GM21619 (cell line): Measurements from ENCODE around the gene RAPGEF2.

ENCODE experiments used
- ATAC-seq: cut with Tn5 transposase; IDR thresholded peaks from one replicate; pipeline ENCODE4 v1.9.1; 2021; ENCODE audit not compliant: unreplicated experiment

RAPGEF2 gene

DNA sequence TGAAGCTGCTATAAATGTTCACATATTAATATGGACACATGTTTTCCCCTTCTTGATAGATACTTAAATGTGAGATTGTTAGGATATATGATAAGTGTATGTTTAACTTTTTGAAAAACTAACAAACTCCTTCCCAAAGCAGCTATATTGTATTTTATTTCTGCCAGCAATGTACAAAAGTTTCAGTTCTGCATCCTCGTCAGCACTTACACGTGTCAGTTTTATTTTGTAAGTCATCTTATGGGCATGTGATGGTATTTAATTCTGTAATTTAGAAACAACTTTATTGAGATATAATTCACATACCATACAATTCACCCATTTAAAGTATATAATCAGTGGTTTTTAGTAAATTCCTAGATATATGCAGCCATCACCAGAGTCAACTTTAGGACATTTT is 31.6 kb downstream of the RAPGEF2 start:
- ATAC-seq = no peak

DNA sequence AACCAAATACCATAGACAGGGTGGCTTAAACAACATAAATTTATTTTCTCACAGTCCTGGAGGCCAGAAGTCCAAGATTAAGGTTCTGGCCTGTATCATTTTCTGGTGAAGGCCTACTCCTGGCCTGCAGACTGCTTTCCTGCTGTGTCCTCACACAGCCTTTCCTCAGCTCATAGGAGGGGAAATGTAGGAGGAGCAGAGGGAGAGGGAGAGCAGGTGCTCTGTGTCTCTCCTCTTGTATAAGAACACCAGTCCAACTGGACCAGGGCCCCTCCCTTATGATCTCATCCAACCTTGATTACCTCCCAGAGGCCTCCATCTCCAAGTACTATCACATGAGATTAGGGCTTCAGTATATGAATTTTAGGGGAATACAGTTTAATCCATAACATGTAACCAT is 34.3 kb downstream of the RAPGEF2 start:
- ATAC-seq = no peak

DNA sequence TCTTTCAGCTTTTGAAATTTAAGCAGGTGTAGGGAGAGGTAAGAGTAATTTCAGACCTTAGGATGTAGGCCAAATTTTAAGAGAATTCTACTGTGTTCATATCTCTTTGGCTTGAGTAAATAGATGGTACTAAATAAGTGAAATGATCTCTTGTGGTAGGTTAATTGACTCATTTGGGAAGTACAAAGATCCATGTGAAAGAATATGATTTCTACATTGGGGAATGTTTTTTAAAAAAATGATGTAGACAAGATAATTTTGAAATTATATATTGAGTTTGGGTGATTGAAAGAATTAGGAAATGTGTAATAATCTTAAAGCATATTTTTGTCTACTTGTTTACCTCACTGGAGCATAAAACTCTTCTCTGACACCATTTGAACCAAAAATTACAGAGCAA is 35.6 kb downstream of the RAPGEF2 start:
- no peak for ATAC-seq

DNA sequence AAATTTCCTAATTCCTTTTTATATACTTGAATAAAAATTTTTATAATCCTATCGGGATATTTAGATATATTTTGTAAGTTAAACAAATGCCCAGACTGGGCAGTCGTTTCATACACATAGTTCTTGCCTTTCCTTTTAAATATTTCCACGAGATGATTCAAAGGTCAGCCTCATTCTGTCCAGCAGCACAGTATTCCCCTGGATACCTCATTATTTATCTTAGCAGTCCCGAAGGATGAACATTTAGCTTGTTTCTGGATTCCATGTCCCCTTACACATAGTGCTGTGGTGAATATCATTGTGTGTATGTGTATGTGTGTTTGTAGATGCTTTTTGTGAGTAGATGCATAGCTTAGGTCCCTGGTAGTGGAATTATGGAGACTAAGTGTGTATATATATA is 38.3 kb downstream of the RAPGEF2 start:
- no peak for ATAC-seq

DNA sequence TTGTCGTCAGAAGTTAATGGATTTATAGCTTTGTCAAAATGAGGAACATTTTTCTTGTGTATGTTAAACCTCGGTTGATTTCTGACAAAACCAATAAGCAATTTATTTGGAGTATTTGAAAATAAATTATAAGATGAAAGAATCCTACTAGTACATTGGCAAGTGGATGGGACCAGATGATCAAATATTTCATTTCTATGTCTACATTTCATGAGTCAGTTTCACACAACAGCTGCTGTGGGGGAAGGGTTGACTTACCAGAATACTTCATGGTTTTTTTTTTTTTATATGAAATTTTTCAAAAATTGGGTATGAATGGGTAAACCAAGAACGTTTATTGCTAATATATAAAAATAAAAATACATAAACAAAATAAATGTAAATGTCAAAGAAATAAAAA is 39.4 kb downstream of the RAPGEF2 start:
- ATAC-seq = no peak

DNA sequence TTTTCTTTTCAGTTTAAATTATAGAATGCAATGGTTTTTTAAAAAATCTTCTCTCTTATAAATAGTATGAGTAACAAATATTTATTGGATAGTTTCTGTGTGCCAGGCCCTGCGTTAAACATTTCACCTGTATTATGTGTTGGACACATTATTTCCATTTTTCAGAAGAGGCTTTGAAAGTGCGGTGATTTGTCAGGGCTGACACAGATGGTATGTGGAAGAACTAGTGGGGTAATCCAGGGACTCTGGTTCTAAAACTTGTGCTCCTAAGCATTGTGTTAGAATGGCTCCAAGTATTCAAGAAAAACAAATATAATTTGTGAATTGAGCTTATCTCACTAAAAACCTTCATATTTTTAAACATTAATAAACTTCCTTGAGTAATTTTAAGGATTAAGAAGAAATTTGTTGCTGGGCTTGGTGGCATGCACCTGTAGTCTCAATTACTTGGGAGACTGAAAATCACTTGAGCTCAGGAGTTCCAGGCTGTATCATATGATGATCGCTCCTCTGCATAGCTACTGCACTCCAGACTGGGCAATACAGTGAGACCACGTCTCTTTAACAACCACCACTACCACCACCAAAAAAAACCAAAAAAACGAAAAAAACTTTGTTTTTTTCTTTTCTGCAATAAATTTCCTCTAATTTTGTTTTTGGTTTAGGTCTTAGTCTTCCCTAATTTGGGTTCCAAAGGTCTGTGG is 40.0 kb downstream of the RAPGEF2 start:
- ATAC-seq = no peak

DNA sequence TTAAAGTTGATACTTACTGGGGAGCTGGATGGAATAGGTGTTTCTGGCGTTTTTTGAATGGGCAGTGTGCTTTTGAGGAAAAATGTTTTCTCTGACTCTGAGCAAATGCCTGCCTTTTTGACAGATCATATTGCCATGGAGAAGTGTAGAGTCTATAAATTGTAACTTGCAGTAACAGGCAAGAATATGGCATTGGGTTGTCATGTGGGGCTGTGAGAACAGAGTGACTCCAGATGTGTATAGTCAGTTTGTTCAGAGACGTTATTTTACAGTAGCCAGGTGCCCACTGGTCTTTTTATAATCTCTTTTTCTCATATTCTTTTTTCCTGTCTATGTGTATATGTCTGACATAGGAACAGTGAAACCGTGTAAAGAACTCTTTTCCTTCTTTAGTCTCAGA is 40.8 kb downstream of the RAPGEF2 start:
- ATAC-seq = no peak

DNA sequence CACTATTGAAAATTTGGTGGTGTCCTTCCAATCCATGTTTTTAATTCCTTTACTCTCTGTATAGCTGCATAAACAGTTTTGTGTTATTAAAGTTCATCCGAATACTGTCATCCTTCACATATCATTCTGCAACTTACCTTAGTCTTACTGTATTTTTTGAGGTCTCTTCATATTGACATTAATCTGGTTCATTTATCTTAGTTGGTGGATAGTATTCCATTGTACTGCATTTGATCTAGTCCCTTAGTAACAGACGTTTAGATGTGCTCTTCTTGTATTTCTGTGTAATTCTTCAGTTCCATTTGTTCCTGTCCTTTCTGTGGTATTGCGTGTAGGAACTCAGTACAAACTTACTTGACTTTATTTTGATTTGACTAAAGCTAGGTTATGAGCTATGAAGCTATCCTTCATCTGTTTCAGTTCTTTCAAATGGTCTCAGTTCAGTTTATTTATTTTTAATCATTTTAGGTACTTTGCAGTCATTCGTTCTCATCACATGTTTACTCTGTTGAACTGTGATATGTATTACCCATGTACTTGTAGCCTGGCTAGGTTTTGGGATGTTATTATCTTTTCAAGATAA is 41.3 kb downstream of the RAPGEF2 start:
- no peak for ATAC-seq

DNA sequence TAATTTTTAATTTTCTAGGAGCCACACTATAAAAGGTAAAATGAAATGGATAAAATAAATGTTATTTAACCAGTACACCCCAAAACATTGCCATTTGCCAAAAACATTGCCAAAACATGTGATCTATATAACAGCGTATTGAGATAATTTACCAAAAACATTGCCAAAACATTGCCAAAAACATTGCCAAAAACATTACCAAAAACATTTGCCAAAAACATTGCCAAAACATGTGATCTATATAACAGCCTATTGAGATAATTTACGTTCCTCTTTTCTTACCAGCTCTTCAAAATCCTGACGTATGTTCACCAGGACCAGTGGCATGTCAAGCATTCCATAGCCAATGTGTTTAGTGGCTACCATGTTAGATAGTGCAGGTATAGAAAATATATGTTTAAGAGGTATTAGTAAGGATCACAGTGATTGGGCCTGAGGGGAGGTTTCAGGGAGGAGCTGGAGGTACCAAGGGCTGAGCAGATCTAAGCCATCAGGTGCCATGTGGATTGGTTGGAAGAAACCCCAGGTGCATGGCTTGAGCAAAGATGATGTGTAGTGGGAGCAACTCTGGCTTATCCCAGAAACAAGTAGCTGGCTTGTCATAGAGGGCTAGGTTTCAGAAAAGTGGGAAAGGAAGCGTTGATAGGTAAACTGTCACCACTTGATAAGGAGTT is 42.6 kb downstream of the RAPGEF2 start:
- ATAC-seq = no peak

DNA sequence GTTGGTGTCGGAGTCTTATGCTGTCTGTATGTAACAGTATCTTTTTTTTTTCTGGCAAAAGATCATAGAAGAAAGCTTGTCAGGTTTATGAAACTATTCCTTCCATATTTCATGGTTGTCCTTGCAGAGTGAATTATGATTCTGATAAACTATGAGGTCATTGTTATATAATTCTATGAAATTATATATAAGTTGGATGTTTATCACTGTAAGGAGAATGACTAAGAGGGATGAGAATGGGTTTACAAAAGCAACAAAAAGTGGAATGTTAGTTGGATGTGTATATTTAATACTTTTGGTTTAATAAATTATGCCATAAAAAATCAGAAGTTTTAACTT is 43.1 kb downstream of the RAPGEF2 start:
- ATAC-seq = no peak

DNA sequence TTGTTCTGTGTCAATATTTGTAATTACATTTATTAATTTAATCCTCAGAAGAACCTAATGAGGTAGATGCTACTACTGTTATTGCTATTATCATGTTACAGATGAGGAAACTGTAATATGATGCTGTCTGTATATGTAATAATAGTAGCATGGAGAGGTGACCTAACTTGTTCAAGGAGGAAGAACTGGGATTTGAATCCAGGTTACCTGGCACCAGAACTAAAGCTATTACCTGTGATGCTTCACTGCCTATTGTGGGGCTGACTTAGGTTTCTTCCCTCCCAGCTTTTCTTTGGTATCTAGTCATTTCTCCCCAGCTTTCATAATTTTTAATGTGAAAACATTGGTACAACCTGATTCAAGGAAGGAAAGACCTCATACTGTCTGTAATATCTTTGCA is 43.6 kb downstream of the RAPGEF2 start:
- ATAC-seq = no peak

DNA sequence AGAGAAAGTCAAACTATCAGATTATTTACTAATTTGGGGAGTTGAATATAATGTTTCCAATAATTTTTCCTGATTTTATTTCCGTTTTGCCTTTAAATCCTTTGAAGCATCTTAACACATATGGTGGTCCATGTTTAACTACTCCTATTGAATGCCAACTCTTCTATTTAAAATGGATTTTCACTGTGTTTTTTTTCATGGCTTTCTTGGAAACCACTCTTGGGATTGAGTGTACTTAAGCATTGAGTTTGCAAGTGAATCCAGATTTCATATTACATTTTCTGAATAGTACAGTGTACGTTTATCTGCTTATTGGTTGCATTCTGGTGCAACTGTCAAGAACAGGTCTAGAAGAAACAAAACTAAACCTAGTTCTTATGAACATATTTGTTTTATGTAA is 45.6 kb downstream of the RAPGEF2 start:
- no peak for ATAC-seq

DNA sequence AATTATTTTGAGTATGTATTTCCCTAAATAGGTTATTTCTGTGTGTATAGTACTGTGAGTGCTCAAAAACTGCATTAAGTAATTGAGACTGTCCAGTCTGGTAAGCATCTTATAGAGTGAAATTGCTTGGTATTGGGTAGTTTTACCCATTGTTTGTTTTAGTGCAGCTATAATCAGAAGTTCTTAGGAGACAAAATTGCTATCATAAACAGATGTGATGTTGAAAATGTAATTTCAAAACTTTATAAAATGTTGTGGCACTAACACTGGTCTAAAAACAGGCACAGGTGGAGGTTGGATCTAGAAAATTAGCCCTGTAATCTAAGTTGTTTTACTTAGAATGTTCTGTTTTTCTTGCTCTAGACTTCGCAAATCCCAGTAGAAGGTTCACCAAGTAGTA is 46.8 kb downstream of the RAPGEF2 start:
- ATAC-seq = no peak

DNA sequence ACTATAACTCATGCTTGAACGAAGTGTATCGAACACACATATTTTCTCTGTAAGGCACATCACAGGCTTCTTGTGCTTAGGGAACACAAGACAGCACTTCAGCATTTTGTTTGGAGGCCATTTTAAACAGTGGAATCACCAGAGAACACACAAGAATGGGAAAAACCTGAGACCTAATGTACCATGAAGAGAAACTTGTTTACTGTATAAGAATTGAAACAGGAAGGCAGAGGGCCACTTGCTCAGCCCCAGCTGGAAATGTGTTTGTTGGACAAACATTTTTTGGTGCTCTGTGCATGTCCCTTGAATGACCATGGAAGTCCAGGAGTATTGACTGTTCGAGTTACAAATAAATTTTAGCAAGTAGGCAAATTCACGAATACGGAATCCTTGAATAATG is 47.5 kb downstream of the RAPGEF2 start:
- ATAC-seq = no peak

DNA sequence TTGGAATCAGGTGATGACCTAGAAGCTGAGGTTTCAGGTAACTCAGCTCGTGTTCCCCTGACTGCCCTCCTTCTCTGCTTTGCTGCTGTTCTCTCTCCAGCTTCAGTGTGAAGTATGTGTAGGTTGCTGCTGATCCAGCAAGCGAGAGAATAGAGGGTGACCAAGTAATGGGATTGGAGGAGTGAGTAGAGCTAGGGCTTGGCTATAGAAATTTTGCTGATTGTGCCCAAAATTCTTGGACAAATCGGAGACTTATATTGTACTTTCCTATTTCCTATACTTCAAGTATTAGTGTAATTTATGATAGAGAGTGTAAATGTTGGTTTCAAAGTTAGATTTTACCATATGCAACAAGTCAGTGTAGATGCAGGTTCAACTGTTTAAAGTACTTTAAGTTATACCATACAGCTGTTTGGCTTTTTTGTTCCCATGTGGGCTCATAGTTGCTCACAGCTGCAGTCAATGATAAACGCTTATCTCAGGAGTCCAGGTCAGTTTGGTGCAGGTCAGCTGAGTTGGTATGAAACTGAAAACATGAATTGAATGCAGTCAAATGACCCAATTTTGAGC is 48.0 kb downstream of the RAPGEF2 start:
- ATAC-seq = peak; percentile 59

DNA sequence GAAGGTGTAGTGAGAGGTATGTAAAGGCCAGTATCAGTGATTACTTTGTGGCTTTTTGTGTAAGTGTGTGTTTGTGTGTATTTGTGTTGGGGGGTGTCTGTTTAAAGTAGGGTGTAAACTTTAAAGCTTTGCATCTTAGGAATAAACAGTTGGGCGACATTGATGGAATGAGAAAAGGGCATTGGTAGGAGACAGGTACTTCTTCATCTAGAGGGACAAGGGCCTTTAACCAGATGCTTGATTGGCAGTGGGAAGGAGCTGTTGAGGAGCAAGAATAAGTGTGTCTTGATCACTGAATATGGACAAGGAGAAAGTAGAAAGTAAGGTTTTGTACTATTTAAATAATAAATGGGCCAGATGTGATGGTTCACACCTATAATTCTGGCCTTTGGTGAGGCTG is 48.8 kb downstream of the RAPGEF2 start:
- ATAC-seq = no peak

DNA sequence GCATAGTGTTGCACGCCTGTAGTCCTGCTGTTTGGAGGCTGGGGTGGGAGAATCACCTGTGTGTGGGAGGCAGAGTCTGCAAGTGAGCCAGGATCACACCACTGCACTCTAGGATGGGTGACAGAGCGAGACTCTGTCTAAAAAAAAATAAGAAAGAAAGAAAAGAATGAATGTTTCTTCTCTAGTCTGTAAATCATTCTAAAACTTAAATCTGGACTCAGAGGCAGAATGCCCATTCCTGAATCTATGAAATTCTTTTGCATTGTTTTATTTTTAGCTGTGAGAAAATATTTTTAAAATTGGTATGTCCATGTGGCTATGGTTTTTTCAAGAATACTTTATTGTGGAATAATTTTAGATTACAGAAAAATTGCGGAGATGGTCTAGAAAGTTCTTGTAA is 49.3 kb downstream of the RAPGEF2 start:
- no peak for ATAC-seq

DNA sequence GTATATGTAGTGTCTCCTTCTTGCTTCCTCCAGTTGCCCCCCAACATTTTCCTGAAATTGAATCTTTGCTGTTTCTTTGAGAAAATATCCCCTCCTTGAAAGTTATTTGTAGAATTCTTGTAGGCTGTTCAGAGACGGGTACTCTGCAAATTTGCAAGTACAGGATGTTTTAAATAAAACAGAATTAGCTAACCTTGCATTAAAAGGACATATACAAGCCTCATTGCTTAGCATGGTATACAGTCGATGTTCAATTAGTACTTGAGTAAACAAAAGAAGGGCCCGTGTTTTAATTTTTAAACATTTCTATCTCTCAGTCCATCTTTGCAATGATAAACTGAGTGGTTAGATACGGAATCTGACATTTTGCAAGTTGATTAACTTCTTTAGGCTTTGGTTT is 50.8 kb downstream of the RAPGEF2 start:
- ATAC-seq = no peak

DNA sequence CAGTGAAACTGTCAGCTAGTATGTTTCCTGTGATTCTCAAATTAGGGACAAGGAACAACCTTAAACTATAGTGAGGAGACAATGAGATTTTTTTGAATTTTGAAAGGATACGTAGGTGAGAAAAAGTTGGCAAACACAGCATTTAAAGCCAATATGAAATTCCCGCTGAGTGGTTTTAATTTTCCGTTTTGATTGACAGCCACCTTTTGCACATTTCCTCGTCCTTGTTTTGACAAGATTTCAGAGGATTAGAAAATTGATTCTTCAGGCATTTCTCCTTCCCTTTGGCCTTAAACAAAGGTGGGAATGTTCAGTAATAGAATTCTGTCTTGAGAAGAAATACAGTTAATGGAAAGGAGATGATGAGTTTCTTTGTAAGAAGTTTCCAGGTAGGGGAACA is 52.2 kb downstream of the RAPGEF2 start:
- no peak for ATAC-seq

DNA sequence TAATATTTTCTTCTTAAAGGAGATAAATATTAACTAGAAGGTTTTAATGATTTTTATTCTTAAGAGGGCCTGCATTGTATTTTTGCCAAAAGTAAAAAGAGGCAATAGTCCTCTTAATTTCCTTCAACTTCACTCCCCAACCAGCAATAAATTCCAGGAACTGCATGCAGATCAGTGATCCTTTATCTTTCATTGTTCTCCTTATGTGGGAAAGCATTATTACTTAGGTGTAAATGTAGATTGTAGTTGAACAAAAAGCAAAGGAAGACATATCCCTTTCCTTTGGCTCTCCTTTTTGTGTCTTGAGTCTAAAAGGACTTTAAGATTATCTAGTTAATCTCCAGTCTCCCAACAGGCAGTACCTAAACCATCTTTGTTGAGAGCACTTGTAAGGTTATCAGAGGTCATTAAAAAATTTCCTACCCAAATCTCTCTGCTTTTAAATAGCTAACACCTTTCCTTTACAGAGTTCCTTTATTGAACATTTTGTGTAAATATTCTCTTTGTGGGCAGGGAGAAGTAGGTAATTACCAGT is 55.3 kb downstream of the RAPGEF2 start:
- ATAC-seq = no peak

DNA sequence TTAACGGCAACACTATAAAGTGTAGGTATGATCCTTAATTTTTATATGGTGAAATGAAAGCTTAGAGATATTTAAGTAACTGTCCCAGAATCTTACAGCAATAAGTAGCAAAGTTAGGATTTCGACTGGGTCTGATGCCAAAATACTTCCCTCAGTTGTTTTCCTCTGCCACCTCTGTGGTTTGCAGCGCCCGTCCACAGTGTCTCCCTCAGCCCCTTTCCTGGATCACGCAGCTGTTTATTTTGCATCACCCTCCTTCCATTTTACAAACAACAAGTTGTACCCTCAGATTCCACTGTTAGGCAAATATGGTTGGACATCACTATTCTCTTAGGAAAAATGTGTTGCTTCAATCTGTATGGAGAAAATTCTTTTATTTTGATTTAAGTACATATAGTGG is 56.1 kb downstream of the RAPGEF2 start:
- ATAC-seq = no peak

DNA sequence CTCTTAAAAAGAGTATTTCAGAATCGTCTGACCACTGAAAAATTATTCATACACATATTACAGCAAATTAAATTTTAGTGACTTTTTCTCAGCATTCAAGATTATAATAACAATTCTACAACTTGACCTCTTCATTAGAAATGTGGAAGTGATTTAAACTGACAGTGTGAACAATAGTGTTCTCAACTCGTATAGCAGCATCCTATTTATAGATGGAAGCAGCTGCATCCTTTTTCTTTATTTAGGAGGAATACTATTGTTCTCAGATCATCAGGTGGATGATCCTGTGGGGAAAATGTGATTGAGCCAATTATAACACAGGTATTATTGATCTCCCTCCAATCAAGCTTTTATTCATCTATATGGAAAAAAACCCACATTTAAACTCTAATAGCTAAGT is 56.7 kb downstream of the RAPGEF2 start:
- ATAC-seq = no peak
